ENCODE results near the gene GPC5. TPM values are rescaled to one million over a fixed set of nuclear protein-coding genes. Genes with fewer than 3 reads are reported as not detected.

Gene GPC5
- total and polyA plus RNA-seq, 9 of the 15 experiments (the other 6 are each of a cell fraction or from before 2014, with no cell fraction given) = 0.18 to 0.27 TPM; not detected in 7

- no peak for TF ChIP-seq DACH1 (IDR thresholded peaks at IDR 0.05; ENCODE audit: partially characterized antibody)
- TF ChIP-seq CHD1 (IDR thresholded peaks at IDR 0.05; ENCODE audit: low read length) = peak; percentile 39
- TF ChIP-seq MXD1 (CRISPR knock-in tag; IDR thresholded peaks at IDR 0.05; ENCODE audit: borderline replicate concordance, poor library complexity, severe bottlenecking) = no peak
- no peak for TF ChIP-seq NFYB (IDR thresholded peaks at IDR 0.05; ENCODE audit: extremely low read depth, insufficient read length)
- no peak for TF ChIP-seq ZBTB40 (IDR thresholded peaks at IDR 0.05)
- TF ChIP-seq ZBTB40 (CRISPR knock-in tag; IDR thresholded peaks at IDR 0.05) = no peak
- TF ChIP-seq STAT5A (IDR thresholded peaks at IDR 0.05; ENCODE audit: borderline replicate concordance, low read length) = no peak
- peak; percentile 10 for TF ChIP-seq ZNF699 (CRISPR knock-in tag; IDR thresholded peaks at IDR 0.05; ENCODE audit: insufficient replicate concordance)
- TF ChIP-seq ZNF316 (IDR thresholded peaks at IDR 0.05) = no peak
Observed at GRCh38 chr13:91726671-91727070, 328.2 kb downstream of the GPC5 start (continued).
